ENCODE measurements around the gene DVL2.

GRCh38 chr17:7232114-7232513 is 2.2 kb downstream of the DVL2 start:
- no peak for TF ChIP-seq CTCF (IDR thresholded peaks at IDR 0.05; ENCODE audit: low read depth, low read length, poor library complexity, severe bottlenecking)
- TF ChIP-seq EZH2phosphoT487 (IDR thresholded peaks at IDR 0.05; ENCODE audit: borderline replicate concordance, low read length): no peak
